B cell (primary cell): ENCODE data around the gene FAM124A. TPM values are rescaled to one million over a fixed set of nuclear protein-coding genes. Genes with fewer than 3 reads are reported as not detected.

Experiments
- ATAC-seq: fragments of 200-7000 bp; cut with Tn5 transposase; one replicate; pipeline ENCODE4 v1.10.0; 2021; ENCODE audit warnings: low read depth, mild to moderate bottlenecking, moderate number of reproducible peaks, moderate library complexity
- CTCF ChIA-PET: fragments of 350-600 bp; sonication (Branson Sonifier 250); formaldehyde crosslinking; loops from one replicate; lab custom pipeline; 2021; ENCODE audit warnings: antibody characterized with exemption, inconsistent platforms; lab: Charles Lee
- POLR2A ChIA-PET: fragments of 350-600 bp; sonication (Branson Sonifier 250); formaldehyde crosslinking; loops from one replicate; lab custom pipeline; 2021; ENCODE audit warnings: antibody characterized with exemption; lab: Charles Lee
- DNase-seq: peaks from one replicate; pipeline ENCODE4 v3.0.0; 2013
- H2AFZ ChIP-seq: 2 replicates; pipeline ENCODE4 v1.6.1; 2012; ENCODE audit warnings: mild to moderate bottlenecking, low read depth, low read length; ENCODE audit not compliant: insufficient read depth, poor library complexity, severe bottlenecking
- H3K27ac ChIP-seq, 2 donors: 1 replicate in 1 of 2; 2 replicates in 1 of 2; pipeline ENCODE4 v1.5.1; 2012 to 2013; ENCODE audit warnings: low read length in 2 of 2, mild to moderate bottlenecking in 2 of 2, moderate library complexity in 1 of 2
- H3K27me3 ChIP-seq, 4 experiments: fragments of 200-600 bp in 1 of 4; sonication (generic) in 1 of 4; replicated peaks in 1 of 4; 1 replicate in 2 of 4; 2 replicates in 2 of 4; pipeline versions ENCODE4 v1.6.1 to v1.7.0; 2013 to 2016; ENCODE audit warnings: low read length in 3 of 4, mild to moderate bottlenecking in 2 of 4, mixed read lengths in 1 of 4, moderate library complexity in 1 of 4; ENCODE audit not compliant: insufficient read depth in 4 of 4, control insufficient read depth in 3 of 4; ENCODE audit errors: control extremely low read depth in 1 of 4
- H3K36me3 ChIP-seq, 2 experiments: replicated peaks in 1 of 2; 1 replicate in 1 of 2; 2 replicates in 1 of 2; pipeline versions ENCODE4 v1.6.1 to v1.7.1; 2013; ENCODE audit warnings: low read length in 1 of 2; ENCODE audit not compliant: insufficient read depth in 2 of 2, control insufficient read depth in 1 of 2; ENCODE audit errors: control extremely low read depth in 1 of 2, extremely low read depth in 1 of 2
- H3K4me1 ChIP-seq, 2 donors: fragments of 200-600 bp in 1 of 2; sonication (generic) in 1 of 2; 1 replicate in 1 of 2; 2 replicates in 1 of 2; pipeline versions ENCODE4 v1.5.1 to v1.6.1; 2013 to 2017; ENCODE audit warnings: low read length in 2 of 2; ENCODE audit not compliant: control insufficient read depth in 2 of 2, insufficient read depth in 2 of 2
- H3K4me2 ChIP-seq: replicated peaks from 2 replicates; pipeline ENCODE3; 2012; ENCODE audit warnings: mild to moderate bottlenecking, low read depth, low read length; ENCODE audit not compliant: poor library complexity, severe bottlenecking
- H3K4me3 ChIP-seq, 5 experiments: fragments of 200-600 bp in 1 of 5; sonication (generic) in 1 of 5; 1 replicate in 3 of 5; 2 replicates in 2 of 5; pipeline versions ENCODE4 v1.5.1 to v1.7.0; 2011 to 2016; ENCODE audit warnings: low read length in 4 of 5, mild to moderate bottlenecking in 4 of 5, low read depth in 2 of 5, control low read depth in 1 of 5, moderate library complexity in 1 of 5; ENCODE audit not compliant: insufficient read depth in 1 of 5; ENCODE audit errors: control extremely low read depth in 1 of 5, extremely low read depth in 1 of 5
- H3K79me2 ChIP-seq: fragments of 200-600 bp; sonication (generic); one replicate; pipeline ENCODE4 v1.6.0; 2016; ENCODE audit warnings: low read length; ENCODE audit not compliant: control insufficient read depth, insufficient read depth
- H3K9ac ChIP-seq: fragments of 200-600 bp; sonication (generic); 2 replicates; pipeline ENCODE4 v1.6.1; 2017; ENCODE audit warnings: mild to moderate bottlenecking, low read length, moderate library complexity
- H3K9me3 ChIP-seq, 3 donors: one replicate each; pipeline versions ENCODE4 v1.6.1 to v1.7.1; 2013; ENCODE audit warnings: low read length in 2 of 3; ENCODE audit not compliant: control insufficient read depth in 2 of 3, insufficient read depth in 1 of 3; ENCODE audit errors: control extremely low read depth in 1 of 3
- H4K20me1 ChIP-seq: 2 replicates; pipeline ENCODE4 v1.6.0; 2012; ENCODE audit warnings: mild to moderate bottlenecking, low read length; ENCODE audit not compliant: insufficient read depth, control insufficient read depth, poor library complexity, severe bottlenecking
- H3K27ac Mint-ChIP-seq: one replicate; pipeline ENCODE4 v1.8.0; 2021; ENCODE audit warnings: mixed read lengths
- H3K27me3 Mint-ChIP-seq: one replicate; pipeline ENCODE4 v1.8.0; 2021; ENCODE audit warnings: mixed read lengths
- H3K4me1 Mint-ChIP-seq: one replicate; pipeline ENCODE4 v1.8.0; 2021; ENCODE audit warnings: mixed read lengths
- H3K4me3 Mint-ChIP-seq: one replicate; pipeline ENCODE4 v1.8.0; 2021; ENCODE audit warnings: mixed read lengths
- H3K9me3 Mint-ChIP-seq: one replicate; pipeline ENCODE4 v1.8.0; 2022; ENCODE audit warnings: mixed read lengths; ENCODE audit not compliant: insufficient read depth
- EZH2 ChIP-seq: IDR thresholded peaks from 2 replicates; pipeline ENCODE4 v1.6.1; 2012; ENCODE audit warnings: borderline replicate concordance, low read depth, mild to moderate bottlenecking, moderate library complexity, low read length; ENCODE audit not compliant: insufficient read depth, poor library complexity, severe bottlenecking
- WGBS: methylation state at CpG from one replicate; pipeline ENCODE4 v1.1.5; 2013; ENCODE audit warnings: missing lambda C conversion rate; ENCODE audit not compliant: insufficient coverage; 5-methylcytosine and 5-hydroxymethylcytosine counted together
- intact Hi-C: fragments of 100-400 bp; cut with micrococcal nuclease; formaldehyde crosslinking; loops from one replicate; pipeline ENCODE4 v1.10.0; 2022
- polyA plus RNA-seq: library from polyadenylated mRNA; depleted of rRNA; stranded (reverse); fragments of >200 nt; gene quantifications from 2 replicates; pipeline ENCODE4 v1.2.3, GENCODE V29; 2012
- total RNA-seq, 2 donors: library from RNA; stranded (reverse); fragments of 120-200 nt in 1 of 2; gene quantifications; 1 replicate in 1 of 2; 2 replicates in 1 of 2; pipeline versions ENCODE4 v1.2.3 to v1.2.4, GENCODE V29; 2013 to 2022
- TF ChIP-seq, protein P1 (sequence below): fragments of 200-600 bp; IDR thresholded peaks from one replicate; pipeline ENCODE4 v1.8.0; 2022; ENCODE audit warnings: antibody characterized with exemption, mild to moderate bottlenecking

The FAM124A gene
- total and polyA plus RNA-seq, 2 donors (not counting 1 experiment from before 2014, with no cell fraction given) = 0.09 to 0.39 TPM

DNA sequence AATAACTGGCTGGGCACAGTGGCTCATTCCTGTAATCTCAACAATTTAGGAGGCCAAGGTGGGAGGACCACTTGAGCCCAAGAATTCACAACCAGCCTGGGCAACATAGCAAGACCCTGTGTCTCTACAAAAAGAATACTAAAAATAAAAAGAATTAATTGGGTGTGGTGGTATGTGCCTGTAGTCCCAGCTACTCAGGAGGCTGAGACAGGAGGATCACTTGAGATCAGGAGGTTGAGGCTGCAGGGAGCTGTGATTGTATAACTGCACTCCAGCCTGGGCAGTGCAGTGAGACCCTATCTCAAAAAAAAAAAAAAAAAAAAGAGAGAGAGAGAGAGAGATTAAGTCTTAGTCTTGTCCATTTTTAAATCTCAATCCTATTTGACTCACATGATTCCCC lies 81.7 kb downstream of the FAM124A start:
- Histone ChIP-seq H4K20me1 (no peaks in the 10 kb centered on the region), H2AFZ (no peak overlapping the region), H3K79me2 (no peaks in the 10 kb centered on the region), H3K4me1 (no peaks in the 10 kb centered on the region), H3K4me2 (no peak overlapping the region), H3K9ac (no peak overlapping the region), H3K36me3 (no peaks in the 10 kb centered on the region), H3K9me3 (no peaks in the 10 kb centered on the region), H3K27ac (no peak overlapping the region), H3K4me3 (no peak overlapping the region), H3K27me3 (peaks cover 0 to 2% (median 0%) of the 10 kb centered on the region in 4 experiments)
- Mint-ChIP-seq H3K4me3 (no peak overlapping the region), H3K27ac (no peak overlapping the region), H3K9me3 (no peaks in the 10 kb centered on the region), H3K27me3 (peaks cover 11% of the 10 kb centered on the region), H3K4me1 (no peaks in the 10 kb centered on the region)
- CTCF ChIA-PET = interaction anchor here (1.9 kb wide), 1 partner anchor 18 kb away, joined by 6 read pairs; no protein-coding TSS in a partner anchor
- intact Hi-C loops = no loop called here
- ATAC-seq = no peak
- no peak for DNase-seq
- POLR2A ChIA-PET = no interaction called here
- no peak for TF ChIP-seq EZH2
- TF ChIP-seq, protein P1, sequence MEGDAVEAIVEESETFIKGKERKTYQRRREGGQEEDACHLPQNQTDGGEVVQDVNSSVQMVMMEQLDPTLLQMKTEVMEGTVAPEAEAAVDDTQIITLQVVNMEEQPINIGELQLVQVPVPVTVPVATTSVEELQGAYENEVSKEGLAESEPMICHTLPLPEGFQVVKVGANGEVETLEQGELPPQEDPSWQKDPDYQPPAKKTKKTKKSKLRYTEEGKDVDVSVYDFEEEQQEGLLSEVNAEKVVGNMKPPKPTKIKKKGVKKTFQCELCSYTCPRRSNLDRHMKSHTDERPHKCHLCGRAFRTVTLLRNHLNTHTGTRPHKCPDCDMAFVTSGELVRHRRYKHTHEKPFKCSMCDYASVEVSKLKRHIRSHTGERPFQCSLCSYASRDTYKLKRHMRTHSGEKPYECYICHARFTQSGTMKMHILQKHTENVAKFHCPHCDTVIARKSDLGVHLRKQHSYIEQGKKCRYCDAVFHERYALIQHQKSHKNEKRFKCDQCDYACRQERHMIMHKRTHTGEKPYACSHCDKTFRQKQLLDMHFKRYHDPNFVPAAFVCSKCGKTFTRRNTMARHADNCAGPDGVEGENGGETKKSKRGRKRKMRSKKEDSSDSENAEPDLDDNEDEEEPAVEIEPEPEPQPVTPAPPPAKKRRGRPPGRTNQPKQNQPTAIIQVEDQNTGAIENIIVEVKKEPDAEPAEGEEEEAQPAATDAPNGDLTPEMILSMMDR = no peak

- H3K4me1 ChIP-seq = no peaks in the 10 kb centered on the region
- H3K9me3 Mint-ChIP-seq = no peaks in the 10 kb centered on the region
- CTCF ChIA-PET = interaction anchor here (1.7 kb wide), 1 partner anchor 19 kb away, joined by 8 read pairs; no protein-coding TSS in a partner anchor
- 100% methylated on average over 2 of the region's 7 CpGs for WGBS
- no peaks in the 10 kb centered on the region for H4K20me1 ChIP-seq
- H3K9ac ChIP-seq = no peak overlapping the region
- H3K36me3 ChIP-seq = no peaks in the 10 kb centered on the region
- intact Hi-C loops = no loop called here
- no peaks in the 10 kb centered on the region for H3K27me3 ChIP-seq
- no peaks in the 10 kb centered on the region for H3K79me2 ChIP-seq
- no peak overlapping the region for H3K27ac Mint-ChIP-seq
- H3K4me3 Mint-ChIP-seq = no peak overlapping the region
- no peak overlapping the region for H3K27ac ChIP-seq
- no peak overlapping the region for H3K4me3 ChIP-seq
- H3K4me1 Mint-ChIP-seq = no peaks in the 10 kb centered on the region
- DNase-seq (no peak), ATAC-seq (no peak)
- POLR2A ChIA-PET = no interaction called here
- H3K9me3 ChIP-seq = no peaks in the 10 kb centered on the region
- peaks cover 12% of the 10 kb centered on the region for H3K27me3 Mint-ChIP-seq
- no peak overlapping the region for H3K4me2 ChIP-seq
- no peak overlapping the region for H2AFZ ChIP-seq
- TF ChIP-seq EZH2 = no peak
- TF ChIP-seq, protein P1 = no peak
Measured at GRCh38 chr13:51305271-51305967, 83.2 kb downstream of the FAM124A start.
